ENCODE data around the gene SETD6.
A peak's percentile ranks its signal among the peaks of the same experiment; 100 is the strongest.

The SETD6 gene

DNA sequence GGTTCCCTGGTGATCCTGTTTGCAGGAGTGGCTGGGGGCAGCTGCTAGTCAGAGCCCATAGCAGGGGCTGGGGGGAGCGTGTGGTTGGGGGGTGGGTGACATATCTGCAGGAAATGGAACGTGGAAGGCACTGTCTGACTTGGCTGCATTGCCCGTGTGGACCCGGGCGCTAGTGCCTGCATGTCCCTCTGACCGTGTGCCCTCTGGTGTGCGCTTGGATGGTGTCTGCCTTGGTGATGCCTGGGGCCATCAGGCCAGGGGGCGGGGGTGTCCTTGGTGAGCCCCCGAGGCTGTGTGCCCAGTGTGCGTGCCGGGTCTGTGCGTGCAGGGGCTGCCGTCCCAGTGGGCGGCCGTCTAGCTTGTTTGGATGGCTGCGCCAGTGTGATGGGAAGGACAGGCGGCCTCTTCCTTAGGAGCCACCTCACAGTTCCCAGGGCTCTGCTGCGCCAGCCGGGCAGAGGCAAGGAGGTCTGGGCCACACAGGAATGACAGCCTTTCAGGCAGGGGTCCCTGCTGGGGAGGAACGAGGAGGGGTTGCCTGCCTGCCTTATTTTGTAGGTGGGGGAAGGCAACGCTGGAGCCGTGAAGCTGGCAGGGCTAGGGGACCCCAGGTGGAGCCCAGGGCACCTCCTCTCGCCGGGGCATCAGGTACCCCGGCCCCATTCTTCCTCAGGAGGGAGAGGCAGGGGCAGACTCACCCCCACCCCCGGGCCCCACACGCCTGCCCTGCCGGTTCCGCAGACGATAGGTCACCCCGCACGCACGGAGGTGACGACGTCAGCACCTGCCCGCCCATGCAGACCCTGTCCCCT lies 14.7 kb upstream of the SETD6 start:
- H3K9me3 ChIP-seq (ENCODE audit: control insufficient read depth in 1 of 2, low read length in 2 of 2), result no peaks in the 10 kb centered on the region
- H3K4me1 ChIP-seq (ENCODE audit: control insufficient read depth in 1 of 2, insufficient read depth in 2 of 2, low read length in 2 of 2), result peaks cover 16 to 18% of the 10 kb centered on the region in 2 donors
- no peak overlapping the region for H3K9ac ChIP-seq (ENCODE audit: low read depth in 1 of 2, low read length in 2 of 2)
- peak overlapping the region; percentile 55 to 60 for H3K4me3 ChIP-seq (ENCODE audit: low read depth in 1 of 2, low read length in 2 of 2)
- H3K36me3 ChIP-seq (ENCODE audit: control insufficient read depth in 1 of 2, insufficient read depth in 2 of 2, low read length in 2 of 2), result no peaks in the 10 kb centered on the region
- H3K27ac ChIP-seq (ENCODE audit: low read depth, low read length), result no peak overlapping the region
- peaks cover 34 to 35% of the 10 kb centered on the region in 2 donors for H3K27me3 ChIP-seq (ENCODE audit: control insufficient read depth in 1 of 2, insufficient read depth in 2 of 2, low read length in 2 of 2)

- no peak overlapping the region for H3K27ac ChIP-seq (ENCODE audit: low read depth, low read length)
- no peak overlapping the region for H3K9ac ChIP-seq (ENCODE audit: low read depth in 1 of 2, low read length in 2 of 2)
- H3K36me3 ChIP-seq (ENCODE audit: control insufficient read depth in 1 of 2, insufficient read depth in 2 of 2, low read length in 2 of 2), result no peaks in the 10 kb centered on the region
- peaks cover 34 to 35% of the 10 kb centered on the region in 2 donors for H3K27me3 ChIP-seq (ENCODE audit: control insufficient read depth in 1 of 2, insufficient read depth in 2 of 2, low read length in 2 of 2)
- H3K4me3 ChIP-seq (ENCODE audit: low read depth in 1 of 2, low read length in 2 of 2), result peak overlapping the region; percentile 55 to 60
- H3K9me3 ChIP-seq (ENCODE audit: control insufficient read depth in 1 of 2, low read length in 2 of 2), result no peaks in the 10 kb centered on the region
- H3K4me1 ChIP-seq (ENCODE audit: control insufficient read depth in 1 of 2, insufficient read depth in 2 of 2, low read length in 2 of 2), result peaks cover 16 to 17% of the 10 kb centered on the region in 2 donors
These were observed 13.8 kb upstream of the SETD6 start for GRCh38 chr16:58501242-58502131.

- H3K27me3 ChIP-seq (ENCODE audit: control insufficient read depth in 1 of 2, insufficient read depth in 2 of 2, low read length in 2 of 2), result peaks cover 35 to 41% of the 10 kb centered on the region in 2 donors
- no peak overlapping the region for H3K27ac ChIP-seq (ENCODE audit: low read depth, low read length)
- no peak overlapping the region for H3K9ac ChIP-seq (ENCODE audit: low read depth in 1 of 2, low read length in 2 of 2)
- no peak overlapping the region for H3K4me3 ChIP-seq (ENCODE audit: low read depth in 1 of 2, low read length in 2 of 2)
- H3K36me3 ChIP-seq (ENCODE audit: control insufficient read depth in 1 of 2, insufficient read depth in 2 of 2, low read length in 2 of 2), result no peaks in the 10 kb centered on the region
- no peaks in the 10 kb centered on the region for H3K9me3 ChIP-seq (ENCODE audit: control insufficient read depth in 1 of 2, low read length in 2 of 2)
- peaks cover 16 to 17% of the 10 kb centered on the region in 2 donors for H3K4me1 ChIP-seq (ENCODE audit: control insufficient read depth in 1 of 2, insufficient read depth in 2 of 2, low read length in 2 of 2)
These were observed 12.9 kb upstream of the SETD6 start for GRCh38 chr16:58502217-58502921.

DNA sequence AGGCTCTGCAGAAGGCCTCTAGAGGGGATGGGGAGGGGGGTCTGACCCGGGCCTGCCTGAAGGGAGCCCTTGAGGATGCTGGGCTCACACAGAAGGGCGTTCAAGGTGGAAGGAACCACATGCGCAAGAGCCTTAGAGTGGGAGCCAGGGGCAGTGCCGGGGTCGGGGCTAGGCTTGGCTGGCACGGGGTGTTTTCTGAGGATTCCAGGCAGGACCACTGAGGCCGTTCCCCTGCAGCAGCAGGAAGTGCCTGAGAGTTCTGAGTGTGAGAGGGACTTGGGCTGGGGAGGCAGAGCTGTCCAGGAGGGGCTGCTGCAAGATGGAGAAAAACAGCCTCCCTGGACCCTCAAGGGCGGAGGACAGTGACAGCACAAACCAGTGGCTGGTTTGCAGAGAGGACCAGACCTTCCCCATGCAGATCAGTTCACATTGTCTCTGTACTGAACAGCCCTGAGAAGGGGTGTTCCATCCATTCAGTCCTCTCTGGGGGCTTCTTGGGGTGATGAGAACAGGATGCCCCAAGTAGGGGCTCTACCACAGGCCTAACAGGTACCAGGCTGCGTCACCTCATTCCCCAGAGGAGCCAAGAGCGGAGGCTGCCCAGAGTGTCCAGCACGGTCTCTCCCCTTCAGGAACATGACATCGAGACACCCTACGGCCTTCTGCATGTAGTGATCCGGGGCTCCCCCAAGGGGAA lies 12.0 kb upstream of the SETD6 start:
- Histone ChIP-seq H3K4me1 (ENCODE audit: control insufficient read depth in 1 of 2, insufficient read depth in 2 of 2, low read length in 2 of 2) (peaks cover 16 to 17% of the 10 kb centered on the region in 2 donors), H3K27me3 (ENCODE audit: control insufficient read depth in 1 of 2, insufficient read depth in 2 of 2, low read length in 2 of 2) (peaks cover 35 to 46% of the 10 kb centered on the region in 2 donors), H3K4me3 (ENCODE audit: low read depth in 1 of 2, low read length in 2 of 2) (no peak overlapping the region), H3K9ac (ENCODE audit: low read depth in 1 of 2, low read length in 2 of 2) (no peak overlapping the region), H3K36me3 (ENCODE audit: control insufficient read depth in 1 of 2, insufficient read depth in 2 of 2, low read length in 2 of 2) (no peaks in the 10 kb centered on the region), H3K9me3 (ENCODE audit: control insufficient read depth in 1 of 2, low read length in 2 of 2) (no peaks in the 10 kb centered on the region), H3K27ac (ENCODE audit: low read depth, low read length) (no peak overlapping the region)

- no peak overlapping the region for H3K9ac ChIP-seq (ENCODE audit: low read depth in 1 of 2, low read length in 2 of 2)
- H3K27me3 ChIP-seq (ENCODE audit: control insufficient read depth in 1 of 2, insufficient read depth in 2 of 2, low read length in 2 of 2), result peaks cover 35 to 49% of the 10 kb centered on the region in 2 donors
These were observed 11.2 kb upstream of the SETD6 start for GRCh38 chr16:58503863-58504688.

GRCh38 chr16:58506241-58507194 lies 8.8 kb upstream of the SETD6 start:
- Histone ChIP-seq H3K9ac (ENCODE audit: low read depth in 1 of 2, low read length in 2 of 2) (no peak overlapping the region), H3K4me3 (ENCODE audit: low read depth in 1 of 2, low read length in 2 of 2) (no peak overlapping the region), H3K4me1 (ENCODE audit: control insufficient read depth in 1 of 2, insufficient read depth in 2 of 2, low read length in 2 of 2) (peaks cover 3 to 5% of the 10 kb centered on the region in 2 donors), H3K36me3 (ENCODE audit: control insufficient read depth in 1 of 2, insufficient read depth in 2 of 2, low read length in 2 of 2) (no peaks in the 10 kb centered on the region), H3K9me3 (ENCODE audit: control insufficient read depth in 1 of 2, low read length in 2 of 2) (no peaks in the 10 kb centered on the region), H3K27me3 (ENCODE audit: control insufficient read depth in 1 of 2, insufficient read depth in 2 of 2, low read length in 2 of 2) (peaks cover 17 to 33% of the 10 kb centered on the region in 2 donors), H3K27ac (ENCODE audit: low read depth, low read length) (no peak overlapping the region)

More at GRCh38 chr16:58503863-58504688, 11.2 kb upstream of the SETD6 start:
- H3K9me3 ChIP-seq (ENCODE audit: control insufficient read depth in 1 of 2, low read length in 2 of 2), result no peaks in the 10 kb centered on the region
- H3K27ac ChIP-seq (ENCODE audit: low read depth, low read length), result no peak overlapping the region
- H3K36me3 ChIP-seq (ENCODE audit: control insufficient read depth in 1 of 2, insufficient read depth in 2 of 2, low read length in 2 of 2), result no peaks in the 10 kb centered on the region
- peaks cover 16 to 17% of the 10 kb centered on the region in 2 donors for H3K4me1 ChIP-seq (ENCODE audit: control insufficient read depth in 1 of 2, insufficient read depth in 2 of 2, low read length in 2 of 2)
- no peak overlapping the region for H3K4me3 ChIP-seq (ENCODE audit: low read depth in 1 of 2, low read length in 2 of 2)

GRCh38 chr16:58507195-58507962 lies 7.9 kb upstream of the SETD6 start:
- Histone ChIP-seq H3K9me3 (ENCODE audit: control insufficient read depth in 1 of 2, low read length in 2 of 2) (no peaks in the 10 kb centered on the region), H3K9ac (ENCODE audit: low read depth in 1 of 2, low read length in 2 of 2) (no peak overlapping the region), H3K36me3 (ENCODE audit: control insufficient read depth in 1 of 2, insufficient read depth in 2 of 2, low read length in 2 of 2) (no peaks in the 10 kb centered on the region), H3K4me1 (ENCODE audit: control insufficient read depth in 1 of 2, insufficient read depth in 2 of 2, low read length in 2 of 2) (no peaks in the 10 kb centered on the region), H3K4me3 (ENCODE audit: low read depth in 1 of 2, low read length in 2 of 2) (no peak overlapping the region), H3K27me3 (ENCODE audit: control insufficient read depth in 1 of 2, insufficient read depth in 2 of 2, low read length in 2 of 2) (peaks cover 8 to 25% of the 10 kb centered on the region in 2 donors), H3K27ac (ENCODE audit: low read depth, low read length) (no peak overlapping the region)
